Transverse colon (tissue), 4 donors: Measurements from ENCODE around the gene CECR2. TPM values are rescaled to one million over a fixed set of nuclear protein-coding genes. Genes with fewer than 3 reads are reported as not detected.

Source experiments
- DNase-seq: peaks from one replicate; pipeline ENCODE4 v3.0.0-alpha.2; 2019
- H3K27ac ChIP-seq, 4 donors: fragments of 200-600 bp; sonication (generic); 2 replicates each; pipeline ENCODE4 v1.5.1; 2016 to 2018; ENCODE audit warnings: inconsistent platforms in 4 of 4
- H3K27me3 ChIP-seq: fragments of 200-600 bp; sonication (generic); 2 replicates; pipeline ENCODE4 v1.5.1; 2017; ENCODE audit warnings: inconsistent platforms
- H3K36me3 ChIP-seq, 4 donors: fragments of 200-600 bp; sonication (generic); 2 replicates each; pipeline ENCODE4 v1.5.1; 2017 to 2019; ENCODE audit warnings: inconsistent platforms in 4 of 4
- H3K4me1 ChIP-seq, 4 donors: fragments of 200-600 bp; sonication (generic); 2 replicates each; pipeline ENCODE4 v1.5.1; 2017 to 2020; ENCODE audit warnings: inconsistent platforms in 4 of 4
- H3K4me3 ChIP-seq, 4 donors: fragments of 200-600 bp; sonication (generic); 1 replicate in 1 of 4; 2 replicates in 3 of 4; pipeline versions ENCODE4 v1.5.1 to v1.6.1; 2017 to 2019; ENCODE audit warnings: inconsistent platforms in 4 of 4
- H3K9me3 ChIP-seq, 2 donors: fragments of 200-600 bp; sonication (generic); 2 replicates each; pipeline ENCODE4 v1.5.1; 2017 to 2019; ENCODE audit warnings: inconsistent platforms in 2 of 2
- EP300 ChIP-seq: sonication (generic); formaldehyde crosslinking; IDR thresholded peaks from one replicate; pipeline ENCODE4 v1.6.1; 2017; ENCODE audit warnings: antibody characterized with exemption, low read depth
- POLR2A ChIP-seq: fragments of 450-650 bp; IDR thresholded peaks from one replicate; pipeline ENCODE4 v1.6.1; 2016; ENCODE audit warnings: antibody characterized with exemption, mild to moderate bottlenecking, moderate library complexity
- POLR2AphosphoS5 ChIP-seq, 3 donors: sonication (generic); formaldehyde crosslinking; IDR thresholded peaks; one replicate each; pipeline ENCODE4 v1.6.1; 2016; ENCODE audit warnings: antibody characterized with exemption in 3 of 3
- WGBS, 2 donors: methylation state at CpG; one replicate each; pipeline ENCODE4 v1.1.5; 2018; ENCODE audit warnings: low coverage in 1 of 2; 5-methylcytosine and 5-hydroxymethylcytosine counted together
- in situ Hi-C, 4 donors: fragments of 200-750 bp; cut with MboI; loops; one replicate each; pipeline versions ENCODE4 v1.15.0 to v1.15.1; 2017; ENCODE audit warnings: low sequenced_read_pairs in 3 of 4, low pct_ligation_motif_present in 1 of 4, low pct_unique_long_range_greater_than_20kb in 1 of 4
- intact Hi-C: fragments of 100-400 bp; cut with DNase I; formaldehyde crosslinking; loops from one replicate; pipeline ENCODE4 v1.15.1; 2023; ENCODE audit warnings: low total_unique reads
- total RNA-seq, 4 donors: library from RNA; depleted of rRNA; stranded (reverse); fragments of >200 nt; gene quantifications; one replicate each; pipeline ENCODE4 v1.1.0, GENCODE V29; 2016
- TF ChIP-seq, protein P1 (sequence below), 5 experiments: fragments of 200-600 bp in 3 of 5; fragments of 450-650 bp in 2 of 5; sonication (generic) in 3 of 5; IDR thresholded peaks; 1 replicate in 2 of 5; 2 replicates in 3 of 5; pipeline ENCODE4 v1.5.1; 2016 to 2017; ENCODE audit warnings: antibody characterized with exemption in 5 of 5, inconsistent platforms in 3 of 5, mild to moderate bottlenecking in 2 of 5, moderate library complexity in 1 of 5

The CECR2 gene
- total RNA-seq, 4 donors from 2014 or later: 0.14 to 0.64 (median 0.60) TPM; not detected in 1

DNA sequence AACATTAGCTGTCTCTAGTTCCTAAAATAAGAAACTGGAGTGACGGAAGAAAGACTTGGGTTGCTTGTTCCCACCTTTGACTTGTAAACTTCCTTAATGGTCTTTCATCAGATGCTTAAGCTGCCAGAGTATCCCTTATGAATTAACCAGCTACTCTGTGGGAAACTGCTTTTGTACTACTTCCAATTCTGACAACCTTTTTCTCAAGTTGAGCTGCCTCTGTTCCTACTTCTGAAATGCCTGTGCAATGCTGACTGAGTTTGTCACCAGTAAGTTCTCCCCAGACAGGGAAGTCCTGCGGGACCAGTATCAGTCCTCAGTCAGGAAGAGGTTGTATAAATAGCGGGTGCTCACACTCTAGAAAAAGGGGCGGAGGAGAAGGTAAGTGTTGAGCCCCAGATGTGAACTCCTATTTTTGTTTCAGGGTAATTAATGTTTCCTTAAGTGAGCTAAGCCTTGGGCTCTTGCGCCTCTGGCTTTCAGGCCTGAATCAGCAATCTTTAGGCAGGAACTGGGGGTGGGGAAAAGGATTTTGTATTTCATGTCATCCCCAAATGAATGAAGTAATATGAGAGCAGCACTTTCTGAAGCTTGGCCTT lies 67.2 kb downstream of the CECR2 start:
- 27 to 54% methylated on average over 2 to 5 of the region's 5 CpGs for WGBS, 2 donors
- in situ Hi-C loops: no loop called here
- H3K36me3 ChIP-seq: no peaks in the 10 kb centered on the region

DNA sequence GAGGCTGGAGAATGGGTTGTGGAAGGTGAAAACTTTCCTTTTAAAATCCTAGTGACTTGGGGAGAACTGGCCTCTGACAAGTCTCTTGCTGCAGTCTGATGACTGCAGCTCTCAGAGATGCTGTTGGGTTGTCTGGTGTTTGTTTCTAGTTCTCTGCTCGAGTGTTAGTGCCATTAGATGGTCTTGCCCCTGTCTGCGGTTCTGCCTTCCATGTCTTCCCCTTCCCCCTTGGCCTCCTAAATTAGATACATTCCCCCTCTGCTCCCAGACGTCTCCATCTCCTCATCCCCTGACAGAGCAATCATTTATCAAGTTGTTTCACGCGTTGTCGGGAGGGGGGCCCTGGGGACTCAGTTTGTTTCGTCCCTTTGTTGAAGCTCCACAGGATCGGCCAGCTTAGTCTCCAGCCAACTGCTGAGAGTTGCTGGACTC lies 67.7 kb downstream of the CECR2 start:
- in situ Hi-C loops (no loop called here), intact Hi-C loops (no loop called here)
- TF ChIP-seq, protein P1, sequence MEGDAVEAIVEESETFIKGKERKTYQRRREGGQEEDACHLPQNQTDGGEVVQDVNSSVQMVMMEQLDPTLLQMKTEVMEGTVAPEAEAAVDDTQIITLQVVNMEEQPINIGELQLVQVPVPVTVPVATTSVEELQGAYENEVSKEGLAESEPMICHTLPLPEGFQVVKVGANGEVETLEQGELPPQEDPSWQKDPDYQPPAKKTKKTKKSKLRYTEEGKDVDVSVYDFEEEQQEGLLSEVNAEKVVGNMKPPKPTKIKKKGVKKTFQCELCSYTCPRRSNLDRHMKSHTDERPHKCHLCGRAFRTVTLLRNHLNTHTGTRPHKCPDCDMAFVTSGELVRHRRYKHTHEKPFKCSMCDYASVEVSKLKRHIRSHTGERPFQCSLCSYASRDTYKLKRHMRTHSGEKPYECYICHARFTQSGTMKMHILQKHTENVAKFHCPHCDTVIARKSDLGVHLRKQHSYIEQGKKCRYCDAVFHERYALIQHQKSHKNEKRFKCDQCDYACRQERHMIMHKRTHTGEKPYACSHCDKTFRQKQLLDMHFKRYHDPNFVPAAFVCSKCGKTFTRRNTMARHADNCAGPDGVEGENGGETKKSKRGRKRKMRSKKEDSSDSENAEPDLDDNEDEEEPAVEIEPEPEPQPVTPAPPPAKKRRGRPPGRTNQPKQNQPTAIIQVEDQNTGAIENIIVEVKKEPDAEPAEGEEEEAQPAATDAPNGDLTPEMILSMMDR (IDR thresholded peaks at IDR 0.05): no peak
- TF ChIP-seq POLR2A: no peak
- TF ChIP-seq POLR2AphosphoS5 (IDR thresholded peaks at IDR 0.05): no peak
- no peak for TF ChIP-seq EP300
- H3K4me3 ChIP-seq: no peak overlapping the region
- no peaks in the 10 kb centered on the region for H3K9me3 ChIP-seq
- DNase-seq: no peak
- H3K36me3 ChIP-seq: no peaks in the 10 kb centered on the region
- no peaks in the 10 kb centered on the region for H3K4me1 ChIP-seq
- no peak overlapping the region for H3K27ac ChIP-seq
- no peaks in the 10 kb centered on the region for H3K27me3 ChIP-seq
- 42 to 52% methylated on average over 5 to 8 of the region's 8 CpGs for WGBS, 2 donors

More for the DNA sequence above, 67.2 kb downstream of the CECR2 start:
- Histone ChIP-seq H3K27me3 (no peaks in the 10 kb centered on the region), H3K4me3 (no peak overlapping the region), H3K9me3 (no peaks in the 10 kb centered on the region), H3K4me1 (no peaks in the 10 kb centered on the region), H3K27ac (no peak overlapping the region)
- intact Hi-C loops: no loop called here
- no peak for DNase-seq
- no peak for TF ChIP-seq EP300
- TF ChIP-seq, protein P1 (IDR thresholded peaks at IDR 0.05): no peak
- no peak for TF ChIP-seq POLR2A

DNA sequence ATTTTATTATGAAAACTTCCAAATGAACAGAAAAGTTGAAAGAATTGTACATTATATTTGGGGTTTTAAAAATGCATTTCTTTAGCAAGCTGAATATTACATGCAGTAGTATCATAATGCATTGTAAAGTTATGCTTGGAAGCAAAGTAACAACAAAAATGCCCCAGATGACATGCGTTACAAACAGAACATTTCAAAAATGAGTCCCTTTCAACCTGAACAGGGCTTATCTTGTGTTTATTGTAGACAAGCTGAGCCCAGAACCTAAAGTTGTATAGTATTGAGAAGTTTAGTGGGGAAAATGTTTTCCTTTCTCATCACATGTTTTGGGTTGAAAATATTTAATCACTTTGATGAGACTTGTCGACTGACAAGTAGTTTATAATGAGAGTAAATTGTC lies 68.8 kb downstream of the CECR2 start:
- no peaks in the 10 kb centered on the region for H3K27me3 ChIP-seq
- no peaks in the 10 kb centered on the region for H3K36me3 ChIP-seq
- no peaks in the 10 kb centered on the region for H3K4me1 ChIP-seq
- intact Hi-C loops: no loop called here
- TF ChIP-seq, protein P1 (IDR thresholded peaks at IDR 0.05): no peak
- TF ChIP-seq POLR2A (no peak), POLR2AphosphoS5 (IDR thresholded peaks at IDR 0.05) (no peak), EP300 (no peak)
- H3K4me3 ChIP-seq: no peak overlapping the region
- WGBS, 2 donors: 91 to 92% methylated on average over 2 of the region's 2 CpGs
- in situ Hi-C loops: no loop called here
- no peaks in the 10 kb centered on the region for H3K9me3 ChIP-seq
- DNase-seq: no peak
- no peak overlapping the region for H3K27ac ChIP-seq

DNA sequence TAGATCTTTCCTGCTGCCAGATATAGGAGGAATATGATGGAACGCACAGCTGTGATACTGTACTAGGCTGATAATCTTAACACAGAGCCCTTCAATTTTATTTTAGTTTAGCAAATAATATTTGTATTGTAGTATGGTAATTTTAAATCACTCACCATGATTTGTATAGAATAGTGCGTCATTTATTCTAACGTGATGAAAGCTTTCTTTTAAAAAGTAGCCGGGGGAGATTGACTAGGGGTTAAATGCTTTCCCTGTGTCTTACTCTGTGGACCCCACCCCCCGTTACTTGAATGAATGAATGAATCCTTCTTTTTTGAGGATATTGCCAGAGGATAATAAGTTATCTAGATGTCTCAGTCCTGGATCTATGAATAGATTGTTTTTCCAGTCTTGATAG lies 72.1 kb downstream of the CECR2 start:
- H3K27me3 ChIP-seq: no peaks in the 10 kb centered on the region
- no peaks in the 10 kb centered on the region for H3K36me3 ChIP-seq
- intact Hi-C loops (no loop called here), in situ Hi-C loops (no loop called here)
- H3K9me3 ChIP-seq: no peaks in the 10 kb centered on the region
- 76 to 85% methylated on average over 5 of the region's 5 CpGs for WGBS, 2 donors
- TF ChIP-seq POLR2A: no peak
- no peak for TF ChIP-seq POLR2AphosphoS5 (IDR thresholded peaks at IDR 0.05)
- TF ChIP-seq, protein P1 (IDR thresholded peaks at IDR 0.05): no peak
- TF ChIP-seq EP300: no peak
- H3K27ac ChIP-seq: no peak overlapping the region
- H3K4me1 ChIP-seq: no peaks in the 10 kb centered on the region
- no peak overlapping the region for H3K4me3 ChIP-seq
- DNase-seq: no peak
